ENCODE measurements around the gene ASB13.

ASB13 gene

DNA sequence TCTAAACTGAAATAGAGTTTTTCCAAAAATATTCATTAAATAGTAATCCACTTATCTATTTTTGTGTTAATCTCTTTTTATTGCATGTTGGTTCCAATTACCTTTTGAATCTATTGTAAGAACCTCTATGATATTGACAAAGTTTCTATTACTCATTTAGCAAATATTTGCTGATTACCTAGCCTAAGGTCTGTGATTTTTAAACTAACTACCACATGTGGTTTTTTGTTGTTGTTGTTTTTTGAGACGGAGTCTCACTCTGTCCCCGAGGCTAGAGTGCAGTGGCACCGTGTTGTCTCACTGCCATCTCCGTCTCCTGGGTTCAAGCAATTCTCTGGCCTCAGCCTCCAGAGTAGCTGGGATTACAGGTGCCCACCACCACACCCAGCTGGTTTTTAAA is 2.0 kb upstream of the ASB13 start:
- no peak for DNase-seq

DNA sequence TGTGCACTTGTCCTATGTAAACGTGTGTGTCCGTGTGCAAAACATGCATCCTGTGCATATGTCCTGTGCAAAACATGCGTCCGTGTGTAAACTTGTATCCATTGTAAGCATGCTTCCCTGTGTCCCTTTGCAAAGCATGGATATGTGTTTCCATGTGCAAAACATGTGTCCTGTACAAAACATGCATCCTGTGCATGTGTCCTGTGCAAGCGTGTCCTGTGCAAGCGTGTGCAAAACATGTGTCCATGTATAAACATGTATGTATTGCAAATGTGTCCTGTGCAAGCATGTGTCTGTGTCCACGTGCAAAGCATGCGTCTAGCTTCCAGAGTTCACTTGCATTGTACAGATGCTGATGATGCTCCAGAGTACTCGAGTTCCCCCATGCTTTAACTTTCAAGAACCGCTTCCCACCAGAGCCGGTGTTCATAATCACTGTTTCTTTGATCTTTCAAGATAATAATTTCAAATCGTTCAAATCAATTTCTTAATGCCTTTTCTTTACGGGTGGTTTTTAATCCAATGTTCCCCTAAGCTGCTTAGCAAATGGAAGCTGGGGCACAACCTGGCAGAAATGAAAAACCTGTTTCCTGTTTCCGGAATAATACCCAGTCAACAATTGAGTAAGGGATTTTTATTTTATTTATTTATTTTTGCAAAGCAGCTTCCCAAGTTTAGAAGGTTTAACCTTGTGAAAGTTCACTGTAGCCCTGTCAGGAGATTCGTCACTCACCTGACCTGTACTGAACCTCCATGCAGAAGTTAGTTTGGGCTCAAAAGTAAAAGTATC is 641 bp upstream of the ASB13 start:
- no peak for DNase-seq

DNA sequence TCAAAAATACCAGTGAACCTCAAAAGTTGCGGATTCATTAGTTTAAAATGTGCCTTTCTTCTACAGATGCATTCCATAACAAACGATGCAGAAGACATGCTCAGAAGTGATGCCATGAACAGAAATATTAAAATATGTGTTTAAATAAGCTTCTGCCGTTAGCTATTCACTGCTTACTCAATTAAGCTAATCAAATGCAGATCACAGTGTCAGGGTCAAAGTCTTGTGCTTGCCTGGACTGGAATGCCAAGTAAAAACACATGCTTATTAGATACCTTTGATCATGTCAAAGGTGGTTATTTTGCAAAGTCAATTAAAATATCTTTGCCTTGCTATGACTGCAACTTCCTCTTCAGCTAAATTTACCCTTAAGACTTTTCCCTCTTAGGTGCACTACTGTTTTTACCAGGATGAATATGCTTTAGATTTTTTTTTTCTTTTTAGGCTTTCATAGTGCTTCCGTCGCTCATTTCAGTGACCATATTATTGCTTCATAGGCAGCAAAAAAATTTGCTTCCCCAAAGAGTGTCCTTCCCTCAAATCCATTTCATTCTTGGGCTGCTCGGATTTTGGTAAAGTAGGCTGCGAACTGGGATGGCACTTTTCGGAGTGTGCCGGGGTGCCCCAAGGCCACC is 905 bp downstream of the ASB13 start:
- no peak for DNase-seq

DNA sequence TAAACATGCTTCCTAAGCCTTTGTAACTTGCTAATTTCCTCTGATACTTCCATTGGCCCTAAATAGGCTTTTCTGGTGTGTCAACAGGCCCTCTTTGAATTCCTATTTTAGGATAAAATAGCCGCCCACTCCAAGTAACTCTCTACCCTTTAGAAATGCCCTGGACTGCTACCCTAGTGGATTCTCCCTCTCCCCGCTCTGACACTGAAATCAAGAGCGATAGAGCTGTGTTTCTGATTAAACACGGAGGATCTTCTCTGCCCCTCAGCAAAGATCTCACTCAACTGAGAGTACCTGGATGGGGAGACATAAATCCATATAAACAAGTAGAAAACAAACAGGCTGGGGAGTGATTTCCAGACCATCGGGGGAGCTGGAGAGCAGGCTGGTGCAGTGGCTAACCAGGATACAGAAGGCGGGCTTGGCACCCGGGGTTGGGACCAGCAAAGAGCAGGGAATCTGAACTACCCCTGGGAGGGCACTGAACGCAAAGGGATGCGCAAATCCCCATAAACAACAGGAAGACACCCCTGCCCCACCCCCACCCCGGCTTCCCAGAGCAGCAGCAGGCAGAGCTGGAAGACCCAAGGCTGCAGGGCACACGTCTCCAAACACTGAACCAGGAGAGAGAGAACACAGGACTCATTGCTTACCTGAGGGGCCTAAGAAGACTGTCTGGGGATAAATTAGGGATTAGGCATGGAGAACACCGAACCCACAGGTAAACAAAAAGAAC is 2.5 kb downstream of the ASB13 start:
- DNase-seq: no peak

DNA sequence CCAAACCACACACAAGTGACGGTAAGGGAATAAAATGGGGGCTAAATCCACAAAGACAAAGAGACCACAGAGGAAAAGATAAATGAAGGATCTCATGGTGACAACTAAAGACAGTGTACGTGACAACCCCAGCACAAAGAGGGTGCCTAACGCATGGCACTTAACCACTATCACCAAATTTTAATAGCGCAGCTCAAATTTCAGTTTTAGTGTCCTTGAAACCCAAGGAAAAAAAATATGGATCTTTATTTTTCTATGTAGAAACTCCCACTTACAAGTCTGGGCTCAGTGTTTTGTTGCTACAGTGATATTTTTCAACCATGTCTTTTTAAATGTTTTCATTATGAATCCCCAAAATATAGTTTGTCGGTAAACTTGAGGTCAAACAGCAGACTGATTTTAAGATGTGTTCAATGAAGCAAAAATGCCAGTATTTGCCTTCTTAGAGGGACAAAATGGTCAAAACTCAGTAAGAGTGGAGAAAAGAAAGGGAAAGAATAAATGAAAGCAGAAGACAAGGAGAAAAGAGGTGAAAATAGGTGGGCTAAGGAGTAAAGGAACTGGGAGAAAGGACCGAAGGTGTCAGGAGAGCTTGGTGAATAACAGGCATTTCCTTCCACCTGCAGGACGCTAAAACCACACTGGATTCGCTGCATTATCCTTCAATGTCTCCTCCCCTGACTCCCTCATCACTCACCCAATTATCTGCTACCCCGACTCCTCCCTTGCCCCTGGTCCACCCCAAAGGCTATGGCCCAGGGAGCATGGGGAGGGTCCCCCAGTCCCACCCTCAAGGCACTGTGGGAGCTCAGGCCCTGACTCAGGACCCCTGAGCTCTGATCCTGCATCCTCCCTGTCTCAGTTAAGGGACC is 3.5 kb downstream of the ASB13 start:
- DNase-seq: no peak

DNA sequence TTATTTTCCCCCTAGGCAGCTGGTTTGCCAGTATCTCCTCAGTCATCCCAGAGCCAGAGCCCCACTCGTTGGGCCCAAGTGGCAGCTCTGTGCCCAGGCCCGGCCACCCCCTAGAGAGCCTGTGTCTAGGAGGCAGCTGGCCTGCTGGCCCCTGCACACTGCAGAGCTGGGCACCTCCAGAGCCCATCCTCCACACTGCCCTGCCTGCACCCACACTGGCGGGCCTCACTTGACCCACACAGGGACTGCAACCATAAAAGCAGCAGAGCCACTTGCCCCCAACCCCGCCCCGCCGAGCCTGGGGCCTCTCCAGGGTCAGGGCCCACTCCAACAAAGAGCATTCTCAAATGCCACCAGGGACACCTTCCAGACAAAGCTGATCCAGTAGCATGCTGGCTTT is 5.4 kb downstream of the ASB13 start:
- no peak for DNase-seq

DNA sequence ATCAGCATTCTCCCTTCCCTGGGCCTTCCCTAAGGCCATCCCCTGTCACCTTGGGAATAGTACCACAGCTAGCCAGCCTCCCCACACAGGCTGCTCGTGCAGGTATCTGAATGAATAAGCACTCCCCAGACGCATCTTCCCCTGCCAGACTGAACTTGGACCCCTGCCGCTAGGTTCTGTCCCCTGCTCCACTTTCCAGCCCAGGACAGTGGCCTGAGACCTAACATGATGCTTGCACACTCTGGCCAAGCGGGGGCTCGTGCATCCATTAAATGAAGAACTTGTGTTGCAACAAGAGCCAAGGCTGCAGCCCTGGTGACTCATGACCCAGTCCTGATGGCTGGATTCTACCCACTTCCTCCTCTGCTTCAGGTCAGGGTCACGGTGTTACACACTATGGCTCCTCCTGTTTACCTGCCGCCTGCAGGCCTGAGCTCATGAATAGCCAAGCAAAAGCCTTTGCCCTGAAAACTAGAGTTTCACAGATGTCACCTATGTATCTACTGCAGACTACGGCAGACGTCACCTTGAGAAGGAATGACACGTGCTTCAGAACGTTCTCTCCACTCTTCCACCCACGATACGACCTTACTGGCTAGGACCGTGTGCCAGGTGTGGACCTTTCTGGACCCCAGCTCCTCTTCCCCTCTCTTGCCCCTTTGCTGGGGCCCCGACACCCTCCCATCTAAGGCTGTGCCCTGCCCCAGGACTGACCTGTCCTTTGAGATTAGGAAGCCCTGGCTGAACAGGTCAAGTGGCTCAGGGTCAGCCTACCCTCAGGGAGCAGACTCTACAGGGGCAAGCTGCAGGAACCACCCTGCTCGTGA is 6.5 kb downstream of the ASB13 start:
- no peak for DNase-seq

DNA sequence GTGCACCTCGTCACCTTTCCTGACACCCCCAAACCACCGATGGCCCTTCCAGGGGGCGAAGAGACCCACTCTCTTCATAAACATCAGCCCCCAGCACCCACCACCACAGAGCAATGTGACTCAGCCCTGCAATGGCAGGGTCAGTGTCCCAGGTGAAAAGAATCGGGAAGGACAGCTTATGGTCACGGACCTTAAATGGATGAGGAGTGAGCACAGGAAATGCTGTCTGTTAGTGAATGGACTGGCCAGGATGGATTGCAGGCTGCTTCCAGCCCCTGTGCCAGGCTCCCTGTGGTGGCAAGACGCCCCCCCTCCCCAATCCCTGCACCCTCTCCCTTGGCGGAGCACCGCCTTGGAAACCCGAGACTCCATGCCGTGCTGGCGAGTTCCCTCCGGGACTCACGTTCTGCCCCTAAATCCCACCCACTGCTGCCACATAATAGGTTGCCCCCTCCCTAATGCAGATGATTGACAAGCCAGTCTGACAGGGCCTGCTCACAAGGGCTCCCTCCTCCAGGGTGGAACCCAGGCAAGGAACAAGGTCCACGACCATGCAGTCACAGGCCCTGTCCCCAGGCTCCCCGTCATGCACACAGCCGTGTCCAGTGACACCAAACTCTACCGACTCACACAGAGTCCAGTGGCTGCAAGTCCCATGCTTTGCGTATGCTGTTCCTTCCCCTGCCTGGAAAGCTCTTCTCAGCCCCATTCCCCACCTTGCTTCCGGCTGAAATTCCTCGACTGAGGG is 7.3 kb downstream of the ASB13 start:
- no peak for DNase-seq

DNA sequence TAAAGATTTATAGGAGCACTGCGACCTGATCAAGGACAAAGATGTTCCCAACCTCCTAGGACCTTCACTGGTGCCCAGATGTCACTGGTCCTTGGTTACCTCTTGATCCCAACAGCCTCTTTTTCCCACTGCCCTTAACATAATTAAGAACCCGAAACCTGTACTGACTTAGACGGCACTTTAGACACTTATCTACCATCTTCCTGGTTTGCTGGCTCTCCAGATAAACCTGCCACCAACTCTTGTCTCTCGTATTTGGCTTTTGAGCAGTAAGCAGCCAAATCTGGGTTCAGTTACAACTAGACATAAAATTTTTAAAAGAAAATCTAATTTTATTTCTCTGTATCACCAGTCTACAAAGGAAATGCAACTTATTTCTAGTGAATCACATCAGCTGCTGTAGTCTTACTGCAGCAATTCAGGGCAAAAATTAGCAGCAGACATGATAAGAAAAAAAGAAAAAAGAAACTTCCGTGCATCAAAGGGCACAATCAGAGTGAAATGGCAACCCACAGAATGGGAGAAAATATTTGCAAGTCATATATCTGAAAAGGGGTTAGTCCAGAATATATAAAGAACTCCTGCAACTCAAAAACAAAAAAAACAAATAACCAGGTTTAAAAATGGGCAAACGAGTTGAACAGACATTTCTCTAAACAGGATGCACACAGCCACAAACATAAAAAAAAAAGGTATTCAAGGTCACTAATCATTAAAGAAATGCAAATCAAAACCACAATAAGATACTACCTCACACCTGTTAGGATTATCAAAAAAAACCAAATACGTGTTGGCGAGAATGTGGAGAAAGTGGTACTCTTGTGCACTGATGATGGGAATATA is 9.4 kb downstream of the ASB13 start:
- DNase-seq: no peak

DNA sequence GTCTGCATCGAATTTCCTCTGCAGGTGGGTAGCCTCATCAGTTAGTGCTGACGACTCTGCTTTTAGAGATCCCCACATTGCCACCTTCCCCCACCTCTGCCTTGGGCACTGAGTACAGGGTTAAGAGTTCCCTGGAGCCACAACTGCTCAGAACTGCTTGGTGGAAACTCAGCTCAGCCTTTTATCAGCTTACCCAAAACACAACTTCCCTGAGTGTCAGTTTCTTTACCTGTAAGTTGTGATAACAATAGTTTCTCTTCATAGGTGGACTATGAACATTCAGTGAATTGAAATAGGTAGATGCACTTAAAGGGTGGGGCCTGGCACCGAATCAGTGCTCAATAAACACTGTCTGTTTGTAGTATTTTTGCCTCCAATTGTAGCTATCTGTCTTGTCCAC is 11.3 kb downstream of the ASB13 start:
- DNase-seq: no peak

DNA sequence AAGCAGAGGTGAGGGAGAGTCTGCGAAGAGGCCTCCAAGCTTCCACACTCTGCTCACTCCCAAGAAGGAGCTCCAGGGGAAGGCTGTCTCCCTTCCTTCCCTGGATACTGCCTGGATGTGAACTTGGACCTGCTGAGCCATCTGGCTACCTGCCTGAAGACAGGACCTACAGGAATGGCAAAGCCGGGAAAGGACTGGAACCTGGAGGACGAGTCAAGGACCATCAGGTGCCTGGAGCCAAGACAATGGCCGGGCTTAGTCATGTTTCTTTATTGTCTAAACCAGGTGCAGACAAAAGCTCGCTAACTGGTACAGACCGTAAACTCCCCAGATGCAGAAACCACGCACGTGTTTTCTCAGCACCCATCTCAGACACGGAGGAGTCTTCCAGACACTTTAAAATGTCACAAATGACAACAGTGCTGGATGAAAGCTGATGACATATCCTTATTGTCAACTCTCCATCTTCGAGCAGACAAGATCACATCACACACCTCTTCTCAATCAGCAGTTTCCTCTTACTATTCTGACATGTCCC is 12.1 kb downstream of the ASB13 start:
- no peak for DNase-seq

DNA sequence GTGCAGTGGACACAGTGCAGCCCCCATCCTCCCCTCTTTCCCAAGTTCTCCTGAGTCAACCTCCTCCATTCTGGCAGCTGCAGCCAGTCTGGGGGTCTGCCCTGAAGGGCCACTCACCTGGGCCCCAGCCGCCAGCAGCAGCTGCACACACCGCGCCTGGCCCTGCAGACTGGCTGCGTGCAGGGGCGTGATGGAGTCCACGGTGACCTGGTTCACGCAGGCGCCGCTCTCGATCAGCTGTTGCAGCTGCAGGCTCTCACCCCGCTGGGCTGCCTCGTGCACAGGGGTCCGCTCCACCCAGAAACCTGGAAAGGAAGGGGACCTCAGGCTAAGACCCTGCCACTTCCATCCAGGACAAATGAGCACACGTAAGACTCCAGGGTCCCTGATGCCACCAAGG is 13.6 kb downstream of the ASB13 start:
- no peak for DNase-seq

DNA sequence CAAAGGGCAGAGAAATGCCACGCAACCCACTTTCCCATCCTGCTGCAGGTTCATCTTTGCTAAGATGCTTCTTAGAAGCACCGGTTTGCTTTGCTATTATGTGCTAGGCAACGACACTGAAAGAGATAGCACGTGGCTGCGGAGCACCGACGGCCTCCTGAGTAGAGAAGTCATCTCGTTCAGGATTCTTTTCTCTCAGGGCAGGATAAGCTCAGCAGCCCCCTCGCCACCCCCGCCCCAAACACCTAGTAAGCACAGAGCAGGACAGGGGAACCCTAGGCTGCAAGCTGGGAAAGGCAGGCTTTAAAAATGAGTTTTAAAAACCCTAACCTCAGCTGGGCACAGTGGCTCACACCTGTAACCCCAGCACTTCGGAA is 15.0 kb downstream of the ASB13 start:
- no peak for DNase-seq

DNA sequence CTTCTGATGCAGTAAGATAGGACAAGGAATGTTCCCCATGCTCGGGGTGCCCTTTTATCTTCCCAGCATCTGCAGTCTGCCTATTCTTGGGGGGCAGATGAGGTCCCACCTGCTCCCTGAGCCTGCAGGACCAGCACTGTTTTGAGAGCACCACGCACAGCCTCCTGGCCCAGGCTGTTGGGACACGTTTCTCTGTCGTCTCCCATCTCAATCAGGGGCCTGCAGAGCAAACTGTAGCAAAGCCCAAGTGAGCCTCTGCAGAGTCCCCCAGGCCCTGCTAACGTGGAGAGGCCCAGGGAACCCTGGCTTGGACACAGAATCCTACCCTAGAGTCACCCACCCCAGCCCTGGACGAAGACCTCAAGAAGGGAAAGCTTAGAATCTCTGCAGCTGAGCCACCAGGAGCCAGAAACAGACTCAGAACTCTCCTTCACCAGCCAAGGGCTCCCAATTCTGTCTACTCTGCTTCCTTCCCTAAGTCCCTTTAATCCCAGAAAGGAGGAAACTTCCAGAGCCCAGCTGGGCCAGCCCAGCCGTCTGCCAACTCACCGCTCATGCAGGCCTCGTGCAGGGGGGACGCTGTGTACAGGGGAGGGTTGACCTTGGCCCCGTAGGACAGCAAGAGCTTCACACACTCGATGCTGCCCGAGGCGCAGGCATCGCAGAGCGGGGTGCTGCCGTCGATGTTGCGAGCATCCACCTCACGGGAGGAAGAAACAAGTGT is 15.6 kb downstream of the ASB13 start:
- no peak for DNase-seq

DNA sequence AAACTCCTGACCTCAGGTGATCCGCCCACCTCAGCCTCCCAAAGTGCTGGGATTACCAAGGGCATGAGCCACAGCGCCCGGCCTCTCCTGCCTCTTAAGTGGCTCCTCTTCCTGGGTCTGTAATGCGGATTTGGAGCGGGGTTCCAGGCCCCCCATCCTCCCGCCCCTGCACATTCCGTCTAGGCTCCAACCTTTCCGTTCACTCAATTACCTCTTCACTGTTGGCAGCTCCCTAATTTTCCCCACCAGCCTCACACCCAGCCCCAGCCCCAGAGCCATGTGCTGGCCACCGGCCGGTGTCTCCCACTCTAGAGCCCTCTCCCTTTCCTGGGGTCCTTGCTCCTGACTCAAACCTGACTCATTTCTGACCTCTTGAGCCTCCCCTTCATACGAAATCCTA is 16.6 kb downstream of the ASB13 start:
- no peak for DNase-seq

DNA sequence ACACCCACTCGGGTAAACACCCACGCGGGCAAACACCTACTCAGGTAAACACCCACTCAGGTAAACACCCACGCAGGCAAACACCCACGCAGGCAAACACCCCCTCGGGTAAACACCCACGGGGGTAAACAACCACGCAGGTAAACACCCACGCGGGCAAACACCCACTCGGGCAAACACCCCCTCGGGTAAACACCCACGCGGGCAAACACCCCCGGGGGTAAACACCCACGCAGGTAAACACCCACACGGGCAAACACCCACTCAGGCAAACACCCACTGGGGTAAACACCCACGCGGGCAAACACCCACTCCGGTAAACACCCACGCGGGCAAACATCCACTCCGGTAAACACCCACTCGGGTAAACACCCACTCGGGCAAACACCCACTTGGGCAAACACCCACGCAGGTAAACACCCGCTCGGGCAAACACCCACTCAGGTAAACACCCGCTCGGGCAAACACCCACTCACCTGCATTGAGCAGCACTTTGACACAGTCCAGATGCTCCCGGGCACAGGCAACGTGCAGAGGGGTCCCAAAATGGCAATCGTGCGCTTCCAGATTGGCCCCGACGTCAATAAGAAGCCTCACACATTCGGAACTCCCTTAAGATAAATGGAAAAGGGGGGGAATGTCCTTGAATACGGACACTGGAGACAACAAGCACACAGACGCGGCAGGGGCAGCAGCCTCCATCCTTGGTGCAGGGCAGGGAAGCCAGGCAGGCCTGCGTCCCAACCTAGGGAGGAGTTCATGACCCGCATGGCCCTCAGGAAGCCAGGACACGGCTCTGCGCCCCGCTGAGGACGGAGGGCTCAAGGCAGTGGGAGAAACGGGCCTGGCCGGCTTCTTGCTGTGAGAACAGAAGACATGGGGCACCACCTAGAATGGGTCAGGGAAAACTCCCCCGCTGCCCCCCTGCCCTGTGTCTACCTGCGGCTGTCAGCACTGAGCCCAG is 17.6 kb downstream of the ASB13 start:
- no peak for DNase-seq

DNA sequence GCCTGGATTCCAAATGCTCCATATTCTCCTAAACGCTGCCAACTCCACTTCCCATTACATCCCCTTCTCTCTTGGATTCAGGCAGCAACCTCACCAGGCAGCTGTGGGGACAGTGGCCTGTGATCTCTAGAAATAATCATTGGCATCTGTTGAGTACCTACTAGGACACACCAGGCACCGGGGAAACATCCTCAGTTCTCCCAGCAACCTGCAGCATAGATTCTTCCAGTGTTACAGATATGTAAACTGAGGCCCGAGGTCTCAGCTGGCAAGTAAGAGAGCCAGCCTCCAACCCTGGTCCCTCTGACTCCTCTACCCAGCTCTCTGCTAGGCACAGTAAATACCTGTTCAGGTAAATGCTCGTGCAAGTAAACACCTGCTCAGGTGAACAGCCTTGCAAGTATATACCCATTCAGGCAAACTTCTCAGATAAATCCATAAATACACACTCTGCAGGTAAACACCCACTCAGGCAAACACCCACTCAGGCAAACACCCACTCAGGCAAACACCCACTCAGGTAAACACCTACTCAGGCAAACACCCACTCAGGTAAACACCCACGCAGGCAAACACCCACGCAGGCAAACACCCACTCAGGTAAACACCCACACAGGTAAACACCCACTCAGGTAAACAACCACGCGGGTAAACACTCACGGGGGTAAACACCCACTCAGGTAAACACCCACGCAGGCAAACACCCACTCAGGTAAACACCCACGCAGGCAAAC is 18.7 kb downstream of the ASB13 start:
- DNase-seq: no peak
